OCI-LY7 (cell line): ENCODE measurements around the gene EPS8L2. TPM values are rescaled to one million over a fixed set of nuclear protein-coding genes. Genes with fewer than 3 reads are reported as not detected.

Source experiments
- BruUV-seq: library from RNA; stranded (reverse); fragments of 400-500 nt; replicated peaks from 2 replicates; lab custom pipeline; 2021; lab: Mats Ljungman, UMichigan
- CTCF ChIA-PET: fragments of 300-600 bp; sonication (Branson Sonifier 250); formaldehyde crosslinking; loops from one replicate; lab custom pipeline; 2022; ENCODE audit warnings: antibody characterized with exemption; ENCODE audit not compliant: unreplicated experiment; lab: Charles Lee
- POLR2A ChIA-PET: fragments of 300-600 bp; sonication (Branson Sonifier 250); formaldehyde crosslinking; loops from one replicate; lab custom pipeline; 2022; ENCODE audit warnings: antibody characterized with exemption; lab: Charles Lee
- DNase-seq: peaks from one replicate; pipeline ENCODE4 v3.0.0-alpha.2; 2015; ENCODE audit warnings: low spot score
- H2AFZ ChIP-seq: fragments of 200-600 bp; sonication (generic), shearing (Covaris generic); 2 replicates; pipeline ENCODE4 v1.6.1; 2014; ENCODE audit warnings: mild to moderate bottlenecking, antibody characterized with exemption, low read length, moderate library complexity
- H3K27ac ChIP-seq: fragments of 200-600 bp; sonication (generic); 2 replicates; pipeline ENCODE4 v1.5.1; 2014; ENCODE audit warnings: mixed run types, low read depth, mild to moderate bottlenecking, moderate library complexity, low read length, inconsistent platforms; ENCODE audit not compliant: poor library complexity, severe bottlenecking
- H3K36me3 ChIP-seq: fragments of 200-600 bp; sonication (generic); 2 replicates; pipeline ENCODE4 v1.6.1; 2014; ENCODE audit warnings: mild to moderate bottlenecking, antibody characterized with exemption, low read length, moderate library complexity, mixed read lengths; ENCODE audit not compliant: insufficient read depth
- H3K4me1 ChIP-seq: fragments of 200-600 bp; sonication (generic); 2 replicates; pipeline ENCODE4 v1.5.1; 2014; ENCODE audit warnings: mild to moderate bottlenecking, low read length; ENCODE audit not compliant: insufficient read depth, poor library complexity, severe bottlenecking
- H3K4me2 ChIP-seq: fragments of 200-600 bp; sonication (generic); 2 replicates; pipeline ENCODE4 v1.6.1; 2014; ENCODE audit warnings: mild to moderate bottlenecking, low read length
- H3K4me3 ChIP-seq: fragments of 200-600 bp; sonication (generic); 2 replicates; pipeline ENCODE4 v1.5.1; 2014; ENCODE audit warnings: mild to moderate bottlenecking, low read depth, low read length; ENCODE audit not compliant: poor library complexity, severe bottlenecking
- H3K79me2 ChIP-seq: fragments of 200-600 bp; sonication (generic); 2 replicates; pipeline ENCODE4 v1.6.1; 2016; ENCODE audit warnings: low read depth, mild to moderate bottlenecking, low read length, moderate library complexity, mixed read lengths; ENCODE audit not compliant: insufficient read depth
- H3K9me2 ChIP-seq: fragments of 200-600 bp; sonication (generic); 2 replicates; pipeline ENCODE4 v1.6.1; 2016; ENCODE audit warnings: mild to moderate bottlenecking, low read length, mixed read lengths; ENCODE audit not compliant: insufficient read depth
- H3K9me3 ChIP-seq: fragments of 200-600 bp; sonication (generic); 2 replicates; pipeline ENCODE4 v1.6.1; 2014; ENCODE audit warnings: mild to moderate bottlenecking, mixed run types, low read length, mixed read lengths
- H4K20me1 ChIP-seq: fragments of 200-600 bp; sonication (generic); 2 replicates; pipeline ENCODE4 v1.6.1; 2014; ENCODE audit warnings: mild to moderate bottlenecking, antibody characterized with exemption, low read length, moderate library complexity, mixed read lengths; ENCODE audit not compliant: insufficient read depth
- EZH2phosphoT487 ChIP-seq: fragments of 200-600 bp; sonication (generic); IDR thresholded peaks from 2 replicates; pipeline ENCODE4 v1.6.1; 2018; ENCODE audit warnings: low read depth, borderline replicate concordance, mild to moderate bottlenecking, mixed run types, antibody characterized with exemption, low read length, moderate library complexity, mixed read lengths
- intact Hi-C: fragments of 100-400 bp; cut with micrococcal nuclease; formaldehyde crosslinking; loops from one replicate; pipeline ENCODE4 v1.10.0; 2022; ENCODE audit not compliant: unreplicated experiment
- total RNA-seq, 2 experiments: library from RNA; depleted of rRNA in 1 of 2; stranded (reverse); fragments of >200 nt in 1 of 2; shearing (Covaris generic) in 1 of 2; gene quantifications; 2 replicates each; pipeline ENCODE4 v1.2.3, GENCODE V29; 2014 to 2022
- TF ChIP-seq, protein P1 (sequence below): fragments of 200-600 bp; sonication (generic); conservative IDR thresholded peaks from 2 replicates; pipeline ENCODE4 v1.5.1; 2014; ENCODE audit warnings: mild to moderate bottlenecking, antibody characterized with exemption, low read length, moderate library complexity, mixed read lengths

The EPS8L2 gene
- total RNA-seq, 2 experiments from 2014 or later = 3.8 to 7.1 TPM

DNA sequence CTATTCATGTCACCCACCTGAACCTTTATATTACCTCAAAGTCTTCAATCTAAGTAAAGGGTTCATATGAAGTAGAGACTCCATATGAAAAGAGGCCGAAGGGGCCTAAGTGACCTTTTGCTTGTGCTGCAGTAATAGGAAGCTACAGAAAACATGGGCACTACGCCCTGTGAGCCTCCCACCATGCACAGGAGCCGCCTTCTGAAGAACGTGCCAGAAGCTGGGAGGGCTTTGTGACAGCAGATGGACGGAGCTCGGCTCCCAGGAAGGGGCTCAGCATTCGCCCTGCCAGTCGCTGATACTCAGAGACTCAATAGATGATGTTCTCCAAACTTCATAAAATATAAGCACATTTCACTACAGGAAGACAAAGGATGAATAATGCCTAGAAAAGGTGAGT, 32.2 kb upstream of the EPS8L2 start:
- CTCF ChIA-PET = no interaction called here
- H3K9me3 ChIP-seq = no peaks in the 10 kb centered on the region
- TF ChIP-seq, protein P1, sequence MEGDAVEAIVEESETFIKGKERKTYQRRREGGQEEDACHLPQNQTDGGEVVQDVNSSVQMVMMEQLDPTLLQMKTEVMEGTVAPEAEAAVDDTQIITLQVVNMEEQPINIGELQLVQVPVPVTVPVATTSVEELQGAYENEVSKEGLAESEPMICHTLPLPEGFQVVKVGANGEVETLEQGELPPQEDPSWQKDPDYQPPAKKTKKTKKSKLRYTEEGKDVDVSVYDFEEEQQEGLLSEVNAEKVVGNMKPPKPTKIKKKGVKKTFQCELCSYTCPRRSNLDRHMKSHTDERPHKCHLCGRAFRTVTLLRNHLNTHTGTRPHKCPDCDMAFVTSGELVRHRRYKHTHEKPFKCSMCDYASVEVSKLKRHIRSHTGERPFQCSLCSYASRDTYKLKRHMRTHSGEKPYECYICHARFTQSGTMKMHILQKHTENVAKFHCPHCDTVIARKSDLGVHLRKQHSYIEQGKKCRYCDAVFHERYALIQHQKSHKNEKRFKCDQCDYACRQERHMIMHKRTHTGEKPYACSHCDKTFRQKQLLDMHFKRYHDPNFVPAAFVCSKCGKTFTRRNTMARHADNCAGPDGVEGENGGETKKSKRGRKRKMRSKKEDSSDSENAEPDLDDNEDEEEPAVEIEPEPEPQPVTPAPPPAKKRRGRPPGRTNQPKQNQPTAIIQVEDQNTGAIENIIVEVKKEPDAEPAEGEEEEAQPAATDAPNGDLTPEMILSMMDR = no peak
- no peak for TF ChIP-seq EZH2phosphoT487
- H2AFZ ChIP-seq = no peak overlapping the region
- H3K9me2 ChIP-seq = no peaks in the 10 kb centered on the region
- H3K79me2 ChIP-seq = no peaks in the 10 kb centered on the region
- H3K4me2 ChIP-seq = no peak overlapping the region
- no TSS peak for BruUV-seq
- no peak overlapping the region for H3K27ac ChIP-seq
- H3K4me1 ChIP-seq = no peaks in the 10 kb centered on the region
- H3K4me3 ChIP-seq = no peak overlapping the region
- H4K20me1 ChIP-seq = no peaks in the 10 kb centered on the region
- DNase-seq = no peak
- intact Hi-C loops = no loop called here
- H3K36me3 ChIP-seq = peaks cover 57% of the 10 kb centered on the region
- POLR2A ChIA-PET = no interaction called here

DNA sequence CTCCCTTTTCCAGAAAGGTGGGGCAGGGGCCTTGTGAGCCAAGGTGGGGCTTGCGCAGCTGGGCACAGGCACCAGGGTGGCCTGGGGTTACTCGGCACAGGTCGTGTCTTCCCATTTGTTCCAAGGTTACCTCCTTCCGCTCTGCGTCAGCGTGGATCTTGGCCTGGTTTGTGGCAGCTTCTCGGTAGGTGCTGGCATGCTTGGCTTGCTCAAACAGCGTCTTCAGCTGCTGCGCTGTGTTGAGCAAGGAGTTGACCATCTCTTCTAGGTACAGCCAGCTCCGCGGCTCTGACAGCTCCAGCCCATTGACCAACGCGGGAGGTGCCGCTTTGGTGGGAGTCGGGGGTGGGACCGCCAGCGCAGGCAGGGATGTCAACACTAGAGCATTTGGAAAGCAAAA, 31.6 kb upstream of the EPS8L2 start:
- intact Hi-C loops = no loop called here
- DNase-seq = no peak
- no TSS peak for BruUV-seq
- H3K4me3 ChIP-seq = no peak overlapping the region
- TF ChIP-seq, protein P1 = no peak
- no peak for TF ChIP-seq EZH2phosphoT487
- CTCF ChIA-PET = no interaction called here
- no peak overlapping the region for H3K27ac ChIP-seq
- H3K4me1 ChIP-seq = no peaks in the 10 kb centered on the region
- no peak overlapping the region for H2AFZ ChIP-seq
- H3K9me2 ChIP-seq = no peaks in the 10 kb centered on the region
- POLR2A ChIA-PET = interaction anchor here (0.9 kb wide), 1 partner anchor 74 kb away, joined by 3 read pairs; no protein-coding TSS in a partner anchor
- H3K4me2 ChIP-seq = no peak overlapping the region
- H4K20me1 ChIP-seq = no peaks in the 10 kb centered on the region
- no peaks in the 10 kb centered on the region for H3K9me3 ChIP-seq
- peaks cover 60% of the 10 kb centered on the region for H3K36me3 ChIP-seq
- H3K79me2 ChIP-seq = no peaks in the 10 kb centered on the region

DNA sequence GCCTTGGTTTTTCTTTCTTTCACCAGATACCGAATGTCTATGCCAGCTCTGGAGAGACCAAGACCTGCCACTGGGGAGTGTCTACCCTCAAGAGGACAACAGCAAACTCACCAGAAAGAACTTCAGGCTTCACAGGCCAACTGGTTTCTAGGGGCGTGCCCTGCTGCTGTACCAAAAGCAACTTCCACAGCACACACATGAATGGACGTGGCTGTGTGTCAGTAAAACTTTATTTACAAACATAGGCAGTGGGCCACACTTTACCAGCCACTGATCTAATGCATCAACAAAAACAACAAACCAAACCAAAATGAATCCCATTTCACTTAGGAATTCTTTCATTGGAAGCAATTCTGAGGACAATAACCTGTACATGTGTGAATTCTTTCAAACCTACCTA, 27.7 kb upstream of the EPS8L2 start:
- Histone ChIP-seq H3K79me2 (no peaks in the 10 kb centered on the region), H2AFZ (no peak overlapping the region), H3K36me3 (peaks cover 71% of the 10 kb centered on the region), H3K9me2 (no peaks in the 10 kb centered on the region), H3K4me1 (no peaks in the 10 kb centered on the region), H3K4me2 (no peak overlapping the region), H3K27ac (no peak overlapping the region), H3K4me3 (no peak overlapping the region), H3K9me3 (no peaks in the 10 kb centered on the region), H4K20me1 (no peaks in the 10 kb centered on the region)
- intact Hi-C loops = no loop called here
- BruUV-seq = no TSS peak
- CTCF ChIA-PET = no interaction called here
- TF ChIP-seq, protein P1 = no peak
- TF ChIP-seq EZH2phosphoT487 = no peak
- POLR2A ChIA-PET = no interaction called here
- DNase-seq = no peak
